ENCODE results near the gene RHBDF2.

DNA sequence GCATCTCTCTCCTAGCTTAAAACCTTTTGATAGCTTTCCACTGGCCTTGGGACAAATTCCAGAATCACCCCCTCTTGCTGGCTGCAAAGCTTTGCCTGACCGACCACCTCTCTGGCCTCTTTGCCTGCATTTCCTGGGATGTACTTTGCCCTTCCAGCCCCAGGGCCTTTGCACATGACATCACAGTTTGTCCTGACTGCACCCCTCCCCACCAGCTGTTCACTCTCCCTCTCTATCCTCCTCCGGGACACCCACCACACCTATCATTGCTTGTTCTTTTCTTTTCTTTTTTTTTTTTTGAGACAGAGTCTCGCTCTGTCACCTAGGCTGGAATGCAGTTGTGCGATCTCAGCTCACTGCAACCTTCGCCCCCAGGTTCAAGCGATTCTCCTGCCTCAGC, 25.9 kb downstream of the RHBDF2 start:
- TF ChIP-seq, protein P1, sequence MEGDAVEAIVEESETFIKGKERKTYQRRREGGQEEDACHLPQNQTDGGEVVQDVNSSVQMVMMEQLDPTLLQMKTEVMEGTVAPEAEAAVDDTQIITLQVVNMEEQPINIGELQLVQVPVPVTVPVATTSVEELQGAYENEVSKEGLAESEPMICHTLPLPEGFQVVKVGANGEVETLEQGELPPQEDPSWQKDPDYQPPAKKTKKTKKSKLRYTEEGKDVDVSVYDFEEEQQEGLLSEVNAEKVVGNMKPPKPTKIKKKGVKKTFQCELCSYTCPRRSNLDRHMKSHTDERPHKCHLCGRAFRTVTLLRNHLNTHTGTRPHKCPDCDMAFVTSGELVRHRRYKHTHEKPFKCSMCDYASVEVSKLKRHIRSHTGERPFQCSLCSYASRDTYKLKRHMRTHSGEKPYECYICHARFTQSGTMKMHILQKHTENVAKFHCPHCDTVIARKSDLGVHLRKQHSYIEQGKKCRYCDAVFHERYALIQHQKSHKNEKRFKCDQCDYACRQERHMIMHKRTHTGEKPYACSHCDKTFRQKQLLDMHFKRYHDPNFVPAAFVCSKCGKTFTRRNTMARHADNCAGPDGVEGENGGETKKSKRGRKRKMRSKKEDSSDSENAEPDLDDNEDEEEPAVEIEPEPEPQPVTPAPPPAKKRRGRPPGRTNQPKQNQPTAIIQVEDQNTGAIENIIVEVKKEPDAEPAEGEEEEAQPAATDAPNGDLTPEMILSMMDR (IDR thresholded peaks at IDR 0.05), result no peak
- TF ChIP-seq POLR2A (IDR thresholded peaks at IDR 0.05), result no peak
